Measurements from ENCODE around the gene TEX48. TPM values are rescaled to one million over a fixed set of nuclear protein-coding genes. Genes with fewer than 3 reads are reported as not detected.

The TEX48 gene
- total RNA-seq, 1 donor from 2014 or later, result not detected

DNA sequence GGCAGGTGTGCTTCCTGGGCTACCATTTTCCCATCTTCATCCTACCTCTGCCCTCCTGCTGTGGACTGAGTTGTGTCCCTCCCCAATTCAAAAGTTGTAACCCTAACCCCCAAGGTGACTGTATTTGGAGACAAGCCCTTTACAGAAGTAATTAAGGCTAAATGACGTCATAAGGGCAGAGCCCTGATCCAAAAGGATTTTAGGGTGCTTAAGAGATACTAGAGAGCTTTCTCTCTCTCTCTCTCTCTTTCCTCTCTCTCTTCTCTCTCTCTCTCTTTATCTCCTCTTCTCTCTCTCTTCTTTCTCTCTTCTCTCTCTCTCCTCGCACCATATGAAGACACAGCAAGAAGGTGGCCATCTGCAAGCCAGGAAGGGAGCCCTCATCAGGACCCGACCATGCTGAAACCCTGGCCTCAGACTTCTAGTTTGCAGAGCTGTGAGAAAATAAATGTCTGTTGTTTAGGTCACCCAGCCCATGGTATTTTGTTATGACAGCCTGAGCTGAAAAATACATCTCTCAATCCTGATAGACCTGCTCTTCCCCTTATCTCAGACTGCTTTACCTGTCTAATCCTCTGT is 36.0 kb upstream of the TEX48 start:
- TF ChIP-seq CTCF (conservative IDR thresholded peaks at IDR 0.05; ENCODE audit: low read depth, low read length), result no peak
- no peak for DNase-seq (ENCODE audit: low read depth)
- H3K4me3 ChIP-seq (ENCODE audit: low read depth, low read length), result no peak overlapping the region

- DNase-seq (ENCODE audit: low read depth), result no peak
- no peak for TF ChIP-seq CTCF (conservative IDR thresholded peaks at IDR 0.05; ENCODE audit: low read depth, low read length)
- H3K4me3 ChIP-seq (ENCODE audit: low read depth, low read length), result no peak overlapping the region
Measured at GRCh38 chr9:114709636-114710035, 27.6 kb upstream of the TEX48 start.

- DNase-seq (ENCODE audit: low read depth), result no peak
- no peak overlapping the region for H3K4me3 ChIP-seq (ENCODE audit: low read depth, low read length)
- no peak for TF ChIP-seq CTCF (conservative IDR thresholded peaks at IDR 0.05; ENCODE audit: low read depth, low read length)
Measured at GRCh38 chr9:114706711-114707110, 24.7 kb upstream of the TEX48 start.

DNA sequence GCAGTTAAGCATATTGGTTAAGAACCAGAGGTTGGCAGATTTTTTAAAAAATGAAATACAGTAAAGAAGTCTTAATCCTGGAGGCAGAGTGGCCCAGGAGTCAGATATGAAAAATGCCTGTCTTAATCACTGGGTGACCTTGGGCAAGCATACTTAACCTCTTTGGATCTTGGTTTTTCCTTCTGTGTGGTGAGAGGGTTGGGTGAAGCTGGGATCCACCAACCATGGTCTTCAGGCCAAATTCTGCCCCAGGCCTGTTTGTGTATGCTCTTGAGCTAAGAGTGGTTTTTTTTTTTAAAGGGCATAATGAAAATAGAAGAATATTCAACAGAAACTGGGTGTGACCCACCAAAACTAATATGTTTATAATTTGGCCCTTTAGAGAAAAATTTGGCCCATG is 20.0 kb upstream of the TEX48 start:
- DNase-seq (ENCODE audit: low read depth), result no peak
- no peak overlapping the region for H3K4me3 ChIP-seq (ENCODE audit: low read depth, low read length)
- no peak for TF ChIP-seq CTCF (conservative IDR thresholded peaks at IDR 0.05; ENCODE audit: low read depth, low read length)

- H3K4me3 ChIP-seq (ENCODE audit: low read depth, low read length), result no peak overlapping the region
- no peak for DNase-seq (ENCODE audit: low read depth)
- no peak for TF ChIP-seq CTCF (conservative IDR thresholded peaks at IDR 0.05; ENCODE audit: low read depth, low read length)
Measured at GRCh38 chr9:114697951-114698351, 16.0 kb upstream of the TEX48 start.

DNA sequence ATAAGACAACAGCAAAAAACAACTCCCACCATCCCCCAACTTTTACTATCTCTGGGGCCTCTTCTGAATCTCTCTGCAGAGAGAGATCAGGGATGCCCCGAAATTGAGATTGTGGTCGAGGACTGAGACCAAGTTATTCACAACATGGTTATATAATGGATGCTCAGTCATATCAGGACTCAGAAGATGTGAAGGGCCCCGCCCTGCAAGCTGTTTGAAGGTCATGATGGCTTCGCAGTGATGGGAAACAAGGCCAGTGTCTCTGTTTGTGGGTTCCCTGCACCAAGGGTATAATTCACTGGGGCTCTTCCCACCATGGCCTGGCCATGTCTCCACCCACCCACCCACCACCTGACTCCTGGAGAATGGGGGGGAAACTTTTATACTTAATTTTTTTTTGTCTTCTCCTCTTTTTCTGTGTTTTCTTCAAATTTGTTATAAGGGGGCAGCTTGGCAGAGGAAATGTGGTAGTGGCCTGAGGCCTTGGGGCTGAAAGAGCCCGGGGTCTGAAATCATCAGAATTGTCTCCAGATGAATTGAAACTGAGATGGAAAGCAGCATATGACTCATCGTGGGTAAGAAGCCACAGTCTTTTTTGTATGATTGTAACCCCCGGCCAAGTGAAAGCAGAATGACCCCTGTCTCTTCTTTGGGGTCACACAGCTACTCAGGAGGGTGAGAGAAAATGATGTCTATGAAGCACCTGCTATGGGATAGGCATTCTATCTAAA is 15.0 kb upstream of the TEX48 start:
- no peak for TF ChIP-seq CTCF (conservative IDR thresholded peaks at IDR 0.05; ENCODE audit: low read depth, low read length)
- no peak for DNase-seq (ENCODE audit: low read depth)
- no peak overlapping the region for H3K4me3 ChIP-seq (ENCODE audit: low read depth, low read length)

GRCh38 chr9:114695948-114696347 is 14.0 kb upstream of the TEX48 start:
- TF ChIP-seq CTCF (conservative IDR thresholded peaks at IDR 0.05; ENCODE audit: low read depth, low read length), result no peak

More at GRCh38 chr9:114695948-114696347, 14.0 kb upstream of the TEX48 start:
- DNase-seq (ENCODE audit: low read depth), result no peak
- no peak overlapping the region for H3K4me3 ChIP-seq (ENCODE audit: low read depth, low read length)

All from epithelial cell of proximal tubule (primary cell).